Osteocyte (in vitro differentiated cells): ENCODE results near the gene IL23R. TPM values are rescaled to one million over a fixed set of nuclear protein-coding genes. Genes with fewer than 3 reads are reported as not detected.

Experiments used
- DNase-seq: peaks from one replicate; pipeline ENCODE4 v3.0.0; 2021; ENCODE audit warnings: mixed read lengths; ENCODE audit not compliant: unreplicated experiment; ENCODE audit errors: extremely low spot score
- H3K27ac Mint-ChIP-seq: one replicate; pipeline ENCODE4 v1.8.0; 2021; ENCODE audit warnings: mild to moderate bottlenecking, mixed read lengths; ENCODE audit not compliant: unreplicated experiment
- H3K27me3 Mint-ChIP-seq: one replicate; pipeline ENCODE4 v1.8.0; 2021; ENCODE audit warnings: mixed read lengths; ENCODE audit not compliant: unreplicated experiment
- H3K36me3 Mint-ChIP-seq: one replicate; pipeline ENCODE4 v1.8.0; 2021; ENCODE audit warnings: mixed read lengths; ENCODE audit not compliant: unreplicated experiment
- H3K4me1 Mint-ChIP-seq: one replicate; pipeline ENCODE4 v1.8.0; 2021; ENCODE audit warnings: mixed read lengths; ENCODE audit not compliant: unreplicated experiment
- H3K4me3 Mint-ChIP-seq: one replicate; pipeline ENCODE4 v1.8.0; 2021; ENCODE audit warnings: mild to moderate bottlenecking, moderate library complexity, mixed read lengths; ENCODE audit not compliant: unreplicated experiment
- H3K9me3 Mint-ChIP-seq: one replicate; pipeline ENCODE4 v1.8.0; 2021; ENCODE audit warnings: mixed read lengths; ENCODE audit not compliant: unreplicated experiment
- CTCF ChIP-seq: fragments of 200-600 bp; sonication (generic); IDR thresholded peaks from 2 replicates; pipeline ENCODE4 v1.5.0; 2021; ENCODE audit warnings: antibody characterized with exemption, mild to moderate bottlenecking, moderate library complexity
- total RNA-seq: library from RNA; stranded (reverse); gene quantifications from 2 replicates; pipeline ENCODE4 v1.2.1, GENCODE V29; 2021

The IL23R gene
- total RNA-seq, 1 donor from 2014 or later, result not detected

- Mint-ChIP-seq H3K27ac (no peak overlapping the region), H3K4me3 (no peak overlapping the region), H3K36me3 (no peaks in the 10 kb centered on the region), H3K4me1 (no peaks in the 10 kb centered on the region), H3K9me3 (no peaks in the 10 kb centered on the region), H3K27me3 (peaks cover 38% of the 10 kb centered on the region)
- no peak for DNase-seq
- no peak for TF ChIP-seq CTCF
These were observed 75.8 kb downstream of the IL23R start for GRCh38 chr1:67242016-67242415.

GRCh38 chr1:67250051-67250653 lies 83.9 kb downstream of the IL23R start:
- Mint-ChIP-seq H3K36me3 (no peaks in the 10 kb centered on the region), H3K4me3 (no peak overlapping the region), H3K9me3 (peaks cover 19% of the 10 kb centered on the region), H3K27ac (no peak overlapping the region), H3K27me3 (peaks cover 14% of the 10 kb centered on the region), H3K4me1 (no peaks in the 10 kb centered on the region)
- no peak for TF ChIP-seq CTCF
- no peak for DNase-seq

- DNase-seq, result no peak
- TF ChIP-seq CTCF, result no peak
- H3K4me3 Mint-ChIP-seq, result no peak overlapping the region
- no peak overlapping the region for H3K27ac Mint-ChIP-seq
- no peaks in the 10 kb centered on the region for H3K4me1 Mint-ChIP-seq
- H3K36me3 Mint-ChIP-seq, result no peaks in the 10 kb centered on the region
- H3K27me3 Mint-ChIP-seq, result peaks cover 12% of the 10 kb centered on the region
- H3K9me3 Mint-ChIP-seq, result peaks cover 6% of the 10 kb centered on the region
These were observed 90.3 kb downstream of the IL23R start for GRCh38 chr1:67256291-67257172.

DNA sequence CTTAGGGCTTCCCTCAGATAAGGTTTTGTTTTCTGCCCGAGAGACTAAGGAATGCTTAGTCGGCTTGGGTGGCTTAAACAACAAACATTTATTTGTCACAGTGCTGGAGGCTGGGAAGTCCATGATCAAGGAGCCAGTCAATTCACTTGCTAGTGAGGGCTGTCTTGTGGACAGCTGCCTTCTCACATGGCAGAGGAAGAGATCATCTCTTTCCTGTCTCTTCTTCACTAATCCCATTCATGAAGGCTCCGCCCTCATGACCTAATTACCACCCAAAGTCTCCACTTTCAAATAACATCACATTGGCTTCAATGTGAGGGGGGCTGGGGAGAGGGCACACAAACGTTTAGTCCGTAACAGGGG lies 90.9 kb downstream of the IL23R start:
- no peaks in the 10 kb centered on the region for H3K36me3 Mint-ChIP-seq
- no peak for DNase-seq
- H3K4me3 Mint-ChIP-seq, result no peak overlapping the region
- peaks cover 3% of the 10 kb centered on the region for H3K9me3 Mint-ChIP-seq
- H3K4me1 Mint-ChIP-seq, result no peaks in the 10 kb centered on the region
- no peak overlapping the region for H3K27ac Mint-ChIP-seq
- peaks cover 16% of the 10 kb centered on the region for H3K27me3 Mint-ChIP-seq
- TF ChIP-seq CTCF, result no peak

DNA sequence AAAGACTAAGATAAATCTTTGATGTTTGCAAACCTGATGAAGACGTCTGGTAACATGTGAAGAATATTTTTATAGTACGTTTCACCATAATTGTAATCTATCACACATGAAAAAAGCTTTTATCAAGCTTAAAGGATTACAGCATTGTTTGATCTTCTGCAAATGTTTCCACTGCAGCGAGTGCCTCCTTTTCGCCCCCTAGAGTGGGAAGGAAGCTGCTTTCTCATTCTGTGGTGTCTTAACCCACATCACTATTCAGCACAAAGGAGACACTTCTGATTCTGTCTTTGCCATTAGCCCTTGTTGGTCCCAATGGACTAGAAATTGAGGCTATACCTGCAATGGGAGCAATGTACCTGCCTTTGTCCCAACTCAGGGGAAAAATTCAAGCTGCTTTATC lies 95.4 kb downstream of the IL23R start:
- H3K36me3 Mint-ChIP-seq, result no peaks in the 10 kb centered on the region
- H3K27me3 Mint-ChIP-seq, result peaks cover 38% of the 10 kb centered on the region
- no peak overlapping the region for H3K27ac Mint-ChIP-seq
- H3K9me3 Mint-ChIP-seq, result no peaks in the 10 kb centered on the region
- no peak for TF ChIP-seq CTCF
- no peaks in the 10 kb centered on the region for H3K4me1 Mint-ChIP-seq
- DNase-seq, result no peak
- no peak overlapping the region for H3K4me3 Mint-ChIP-seq
